Brain microvascular endothelial cell (primary cell): ENCODE measurements around the gene REEP3.

Source experiments
- DNase-seq: peaks from one replicate; pipeline ENCODE4 v3.0.0-alpha.2; 2020
- H3K27ac ChIP-seq: fragments of 250-450 bp; sonication (Bioruptor Pico); 2 replicates; pipeline ENCODE4 v1.5.1; 2020; ENCODE audit warnings: mild to moderate bottlenecking, moderate library complexity
- H3K27me3 ChIP-seq: fragments of 250-450 bp; sonication (Bioruptor Pico); replicated peaks from 2 replicates; pipeline ENCODE4 v1.5.1; 2020; ENCODE audit warnings: mild to moderate bottlenecking
- H3K36me3 ChIP-seq: fragments of 250-450 bp; sonication (Bioruptor Pico); replicated peaks from 2 replicates; pipeline ENCODE4 v1.5.1; 2020; ENCODE audit warnings: mild to moderate bottlenecking
- H3K4me3 ChIP-seq: 2 replicates; pipeline ENCODE4 v1.5.1; 2011; ENCODE audit warnings: low read depth, mild to moderate bottlenecking, control low read depth, low read length, moderate library complexity
- CTCF ChIP-seq: IDR thresholded peaks from 2 replicates; pipeline ENCODE4 v1.5.1; 2011; ENCODE audit warnings: low read depth, mild to moderate bottlenecking, moderate library complexity, low read length, control low read depth, inconsistent platforms; ENCODE audit errors: missing control alignments
- in situ Hi-C: cut with HindIII; loops from 2 replicates; pipeline ENCODE4 v1.10.0; 2017; ENCODE audit warnings: low sequenced_read_pairs, low pct_ligation_motif_present

The REEP3 gene

GRCh38 chr10:63501954-63502353, 19.2 kb upstream of the REEP3 start:
- in situ Hi-C loops: no loop called here
- no peaks in the 10 kb centered on the region for H3K36me3 ChIP-seq
- no peaks in the 10 kb centered on the region for H3K27me3 ChIP-seq
- no peak for DNase-seq
- H3K4me3 ChIP-seq: no peak overlapping the region
- no peak for TF ChIP-seq CTCF
- H3K27ac ChIP-seq: no peak overlapping the region

GRCh38 chr10:63502832-63503231, 18.4 kb upstream of the REEP3 start:
- H3K4me3 ChIP-seq: no peak overlapping the region
- no peaks in the 10 kb centered on the region for H3K36me3 ChIP-seq
- H3K27ac ChIP-seq: no peak overlapping the region
- no peak for TF ChIP-seq CTCF
- H3K27me3 ChIP-seq: no peaks in the 10 kb centered on the region
- in situ Hi-C loops: no loop called here
- DNase-seq: no peak

GRCh38 chr10:63503395-63503794, 17.8 kb upstream of the REEP3 start:
- DNase-seq: no peak
- Histone ChIP-seq H3K27ac (no peak overlapping the region), H3K36me3 (no peaks in the 10 kb centered on the region), H3K27me3 (no peaks in the 10 kb centered on the region), H3K4me3 (no peak overlapping the region)
- TF ChIP-seq CTCF: no peak
- in situ Hi-C loops: no loop called here

- no peak for DNase-seq
- no peak for TF ChIP-seq CTCF
- H3K27ac ChIP-seq: no peak overlapping the region
- no peak overlapping the region for H3K4me3 ChIP-seq
- in situ Hi-C loops: no loop called here
- no peaks in the 10 kb centered on the region for H3K36me3 ChIP-seq
- H3K27me3 ChIP-seq: no peaks in the 10 kb centered on the region
Observed at GRCh38 chr10:63504145-63504881, 16.9 kb upstream of the REEP3 start.

- DNase-seq: no peak
- Histone ChIP-seq H3K27ac (no peak overlapping the region), H3K36me3 (no peaks in the 10 kb centered on the region), H3K27me3 (no peaks in the 10 kb centered on the region), H3K4me3 (no peak overlapping the region)
- in situ Hi-C loops: no loop called here
- TF ChIP-seq CTCF: no peak
Observed at GRCh38 chr10:63505562-63505961, 15.6 kb upstream of the REEP3 start.

- H3K27me3 ChIP-seq: no peaks in the 10 kb centered on the region
- no peak overlapping the region for H3K4me3 ChIP-seq
- in situ Hi-C loops: no loop called here
- no peak overlapping the region for H3K27ac ChIP-seq
- TF ChIP-seq CTCF: no peak
- no peak for DNase-seq
- H3K36me3 ChIP-seq: no peaks in the 10 kb centered on the region
Observed at GRCh38 chr10:63506554-63506953, 14.6 kb upstream of the REEP3 start.
